ENCODE data around the gene CWC27.

Gene CWC27

DNA sequence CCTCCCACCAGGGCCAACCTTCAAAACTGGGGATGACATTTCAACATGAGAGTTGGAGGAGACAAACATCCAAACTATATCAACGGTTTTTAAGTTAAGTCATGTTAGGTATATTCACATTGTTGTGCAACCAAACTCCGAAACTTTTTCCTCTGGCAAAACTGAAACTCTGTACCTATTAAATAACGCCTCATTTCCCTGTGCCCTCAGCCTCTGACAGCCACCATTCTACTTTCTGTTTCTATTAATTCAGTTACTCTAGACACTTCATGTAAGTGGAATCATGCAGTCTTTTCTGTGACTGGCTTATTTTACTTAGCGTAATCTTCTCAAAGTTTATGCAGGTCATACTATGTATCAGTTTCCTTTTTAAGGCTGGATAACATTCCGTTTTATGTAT, 85.0 kb downstream of the CWC27 start:
- DNase-seq (ENCODE audit: low spot score) (no peak), ATAC-seq (ENCODE audit: low read depth) (no peak)
- TF ChIP-seq, protein P1, sequence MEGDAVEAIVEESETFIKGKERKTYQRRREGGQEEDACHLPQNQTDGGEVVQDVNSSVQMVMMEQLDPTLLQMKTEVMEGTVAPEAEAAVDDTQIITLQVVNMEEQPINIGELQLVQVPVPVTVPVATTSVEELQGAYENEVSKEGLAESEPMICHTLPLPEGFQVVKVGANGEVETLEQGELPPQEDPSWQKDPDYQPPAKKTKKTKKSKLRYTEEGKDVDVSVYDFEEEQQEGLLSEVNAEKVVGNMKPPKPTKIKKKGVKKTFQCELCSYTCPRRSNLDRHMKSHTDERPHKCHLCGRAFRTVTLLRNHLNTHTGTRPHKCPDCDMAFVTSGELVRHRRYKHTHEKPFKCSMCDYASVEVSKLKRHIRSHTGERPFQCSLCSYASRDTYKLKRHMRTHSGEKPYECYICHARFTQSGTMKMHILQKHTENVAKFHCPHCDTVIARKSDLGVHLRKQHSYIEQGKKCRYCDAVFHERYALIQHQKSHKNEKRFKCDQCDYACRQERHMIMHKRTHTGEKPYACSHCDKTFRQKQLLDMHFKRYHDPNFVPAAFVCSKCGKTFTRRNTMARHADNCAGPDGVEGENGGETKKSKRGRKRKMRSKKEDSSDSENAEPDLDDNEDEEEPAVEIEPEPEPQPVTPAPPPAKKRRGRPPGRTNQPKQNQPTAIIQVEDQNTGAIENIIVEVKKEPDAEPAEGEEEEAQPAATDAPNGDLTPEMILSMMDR (IDR thresholded peaks at IDR 0.05; ENCODE audit: poor library complexity, severe bottlenecking): no peak
- no peaks in the 10 kb centered on the region for H3K9me3 ChIP-seq (ENCODE audit: severe bottlenecking)
- no peaks in the 10 kb centered on the region for H3K4me1 ChIP-seq (ENCODE audit: insufficient read depth, poor library complexity, severe bottlenecking)
- no peak overlapping the region for H3K27ac ChIP-seq (ENCODE audit: poor library complexity, severe bottlenecking)
- no peaks in the 10 kb centered on the region for H3K36me3 ChIP-seq (ENCODE audit: low read depth)
- no peak overlapping the region for H3K4me3 ChIP-seq (ENCODE audit: severe bottlenecking)
- no peaks in the 10 kb centered on the region for H3K27me3 ChIP-seq (ENCODE audit: insufficient read depth, poor library complexity, severe bottlenecking)

DNA sequence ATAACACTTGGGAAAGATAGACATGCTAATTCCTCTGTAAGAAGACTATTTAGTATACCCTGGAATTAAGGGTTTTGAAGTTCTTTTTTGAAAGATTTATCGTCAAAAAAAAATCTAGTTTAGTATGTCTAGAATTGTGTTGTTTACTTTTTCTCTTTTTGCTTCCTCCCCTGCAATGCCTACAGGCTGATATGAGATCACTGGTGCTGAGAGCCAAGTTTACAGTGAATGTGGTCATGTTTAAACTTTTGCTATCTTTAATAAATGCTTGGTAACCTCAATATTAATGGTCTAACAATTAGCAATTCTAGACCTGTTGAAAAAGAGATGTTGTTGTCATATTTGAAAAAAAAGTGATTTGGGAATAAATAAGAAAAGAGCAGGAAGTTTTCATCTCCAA, 86.1 kb downstream of the CWC27 start:
- H3K27ac ChIP-seq (ENCODE audit: poor library complexity, severe bottlenecking): no peak overlapping the region
- no peak overlapping the region for H3K4me3 ChIP-seq (ENCODE audit: severe bottlenecking)
- H3K27me3 ChIP-seq (ENCODE audit: insufficient read depth, poor library complexity, severe bottlenecking): no peaks in the 10 kb centered on the region
- no peaks in the 10 kb centered on the region for H3K4me1 ChIP-seq (ENCODE audit: insufficient read depth, poor library complexity, severe bottlenecking)
- TF ChIP-seq, protein P1 (IDR thresholded peaks at IDR 0.05; ENCODE audit: poor library complexity, severe bottlenecking): no peak
- H3K9me3 ChIP-seq (ENCODE audit: severe bottlenecking): no peaks in the 10 kb centered on the region
- ATAC-seq (ENCODE audit: low read depth) (no peak), DNase-seq (ENCODE audit: low spot score) (no peak)
- no peaks in the 10 kb centered on the region for H3K36me3 ChIP-seq (ENCODE audit: low read depth)

DNA sequence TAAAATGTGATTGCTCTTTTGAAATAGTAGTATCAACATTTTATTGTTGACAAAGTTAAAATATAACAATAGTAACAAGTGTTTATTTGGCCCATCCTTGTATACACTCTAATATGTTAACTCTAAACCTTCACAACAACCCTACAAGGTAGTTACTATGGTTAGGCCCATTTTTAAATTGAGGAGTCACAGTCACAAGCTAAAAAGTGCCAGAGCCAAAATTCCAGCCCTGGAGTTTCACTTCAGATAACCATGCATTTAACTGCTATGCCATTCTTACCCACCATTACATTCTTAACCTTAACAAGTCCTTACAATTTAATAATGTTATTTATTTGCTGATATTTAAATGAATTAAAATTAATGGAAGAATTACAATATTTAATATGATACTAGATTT, 91.2 kb downstream of the CWC27 start:
- Histone ChIP-seq H3K4me1 (ENCODE audit: insufficient read depth, poor library complexity, severe bottlenecking) (no peaks in the 10 kb centered on the region), H3K27me3 (ENCODE audit: insufficient read depth, poor library complexity, severe bottlenecking) (no peaks in the 10 kb centered on the region), H3K27ac (ENCODE audit: poor library complexity, severe bottlenecking) (no peak overlapping the region), H3K4me3 (ENCODE audit: severe bottlenecking) (no peak overlapping the region), H3K36me3 (ENCODE audit: low read depth) (no peaks in the 10 kb centered on the region), H3K9me3 (ENCODE audit: severe bottlenecking) (no peaks in the 10 kb centered on the region)
- ATAC-seq (ENCODE audit: low read depth) (no peak), DNase-seq (ENCODE audit: low spot score) (no peak)
- TF ChIP-seq, protein P1 (IDR thresholded peaks at IDR 0.05; ENCODE audit: poor library complexity, severe bottlenecking): no peak

DNA sequence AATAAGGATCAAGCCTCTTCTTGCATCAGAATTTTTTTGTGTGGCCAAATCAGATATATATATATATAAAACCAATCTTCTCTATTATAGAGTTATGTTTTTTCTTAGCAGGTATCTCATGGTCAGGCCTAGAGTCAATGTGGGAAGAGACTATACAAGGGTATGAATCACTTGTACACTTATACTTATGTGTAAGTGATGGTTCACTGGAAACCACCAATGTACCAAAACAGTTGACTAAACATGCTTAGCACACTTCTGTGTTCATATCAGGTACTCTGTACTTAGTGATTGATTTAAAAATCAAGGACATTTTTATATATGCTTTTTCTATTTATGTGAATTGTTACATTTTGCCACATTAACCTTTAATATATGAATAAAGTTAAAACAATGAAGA, 92.6 kb downstream of the CWC27 start:
- no peaks in the 10 kb centered on the region for H3K27me3 ChIP-seq (ENCODE audit: insufficient read depth, poor library complexity, severe bottlenecking)
- ATAC-seq (ENCODE audit: low read depth) (no peak), DNase-seq (ENCODE audit: low spot score) (no peak)
- H3K9me3 ChIP-seq (ENCODE audit: severe bottlenecking): no peaks in the 10 kb centered on the region
- no peak overlapping the region for H3K4me3 ChIP-seq (ENCODE audit: severe bottlenecking)
- H3K4me1 ChIP-seq (ENCODE audit: insufficient read depth, poor library complexity, severe bottlenecking): no peaks in the 10 kb centered on the region
- H3K27ac ChIP-seq (ENCODE audit: poor library complexity, severe bottlenecking): no peak overlapping the region
- no peaks in the 10 kb centered on the region for H3K36me3 ChIP-seq (ENCODE audit: low read depth)
- TF ChIP-seq, protein P1 (IDR thresholded peaks at IDR 0.05; ENCODE audit: poor library complexity, severe bottlenecking): no peak

DNA sequence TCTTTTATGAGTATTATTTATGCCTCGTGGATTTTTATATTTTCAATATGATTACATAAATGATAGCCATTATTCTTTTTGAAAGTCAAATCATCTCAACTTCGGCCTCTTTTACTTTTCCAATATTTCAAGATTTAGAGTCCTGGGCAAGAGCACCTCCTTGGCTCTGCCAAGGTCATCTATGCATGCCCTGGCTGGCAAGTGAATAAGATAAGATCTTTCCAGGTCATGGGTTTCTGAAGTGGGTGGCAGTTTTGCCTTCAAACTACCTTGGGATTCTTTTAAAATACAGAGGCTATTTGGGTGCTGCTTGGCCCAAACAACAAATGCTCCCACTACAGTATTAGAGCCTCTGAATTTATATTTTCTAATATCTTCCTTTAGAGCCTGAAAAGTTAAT, 95.4 kb downstream of the CWC27 start:
- ATAC-seq (ENCODE audit: low read depth) (no peak), DNase-seq (ENCODE audit: low spot score) (no peak)
- Histone ChIP-seq H3K27me3 (ENCODE audit: insufficient read depth, poor library complexity, severe bottlenecking) (no peaks in the 10 kb centered on the region), H3K27ac (ENCODE audit: poor library complexity, severe bottlenecking) (no peak overlapping the region), H3K4me1 (ENCODE audit: insufficient read depth, poor library complexity, severe bottlenecking) (peaks cover 2% of the 10 kb centered on the region), H3K36me3 (ENCODE audit: low read depth) (no peaks in the 10 kb centered on the region), H3K9me3 (ENCODE audit: severe bottlenecking) (no peaks in the 10 kb centered on the region), H3K4me3 (ENCODE audit: severe bottlenecking) (no peak overlapping the region)
- TF ChIP-seq, protein P1 (IDR thresholded peaks at IDR 0.05; ENCODE audit: poor library complexity, severe bottlenecking): no peak
